ENCODE data around the gene ZMYM2. TPM values are rescaled to one million over a fixed set of nuclear protein-coding genes. Genes with fewer than 3 reads are reported as not detected.

ZMYM2 gene
- total and polyA plus RNA-seq, 10 of the 15 experiments (the other 5 are each of a cell fraction or from before 2014, with no cell fraction given) = 9.5 to 60.4 (median 34.6) TPM

DNA sequence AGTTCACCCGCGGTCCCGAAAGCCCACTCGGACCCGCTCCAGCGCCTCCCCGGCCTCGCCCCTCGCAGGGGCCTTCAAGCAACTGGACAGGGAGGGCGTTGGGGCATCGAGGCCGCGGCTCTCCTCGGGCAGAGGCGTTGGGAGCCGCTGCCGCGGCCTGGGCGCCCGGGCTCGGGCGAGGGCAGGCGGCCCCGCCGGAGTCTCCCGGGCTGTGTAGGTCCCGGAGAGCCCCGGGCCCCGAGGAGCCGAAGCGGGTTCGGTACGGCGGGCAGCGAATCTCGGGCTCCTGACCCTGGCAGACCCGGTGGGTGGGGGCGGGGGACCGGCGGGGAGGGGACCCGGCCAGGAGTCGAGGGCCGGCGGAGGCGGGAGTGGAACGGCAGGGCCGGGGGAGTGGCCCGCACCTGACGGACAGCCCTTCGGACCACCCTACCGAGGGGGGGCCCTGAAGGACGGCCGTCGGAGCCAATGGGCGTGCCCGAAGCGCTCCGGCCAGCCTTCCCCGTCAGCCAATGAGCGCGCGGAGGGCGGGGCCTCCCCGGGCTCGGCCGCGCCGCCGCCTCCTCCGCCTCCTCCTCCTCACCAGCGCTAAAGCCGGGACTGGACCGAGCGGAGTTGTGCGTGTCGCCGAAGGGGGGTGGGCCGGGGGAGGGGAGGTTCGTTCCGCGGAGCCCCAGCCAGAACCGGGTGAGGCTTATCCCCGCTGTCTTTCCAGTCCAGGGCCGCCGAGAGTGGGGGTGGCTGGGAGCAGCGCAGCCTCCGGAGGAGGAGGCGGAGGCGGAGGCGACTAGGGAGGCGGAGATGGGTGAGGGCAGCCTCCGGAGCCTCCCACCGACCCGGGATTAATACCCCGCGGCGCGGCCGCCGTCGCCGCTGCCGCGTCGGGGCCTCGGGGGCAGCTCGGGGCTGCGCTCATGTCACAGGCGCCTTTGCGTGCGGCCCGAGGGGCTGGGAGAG, at the start of gene ZMYM2 (continued):
- TF ChIP-seq BHLHE40 (IDR thresholded peaks at IDR 0.05; ENCODE audit: borderline replicate concordance in 1 of 2, low read depth in 2 of 2, low read length in 1 of 2) = peak in 1 of 2 experiments; percentile 7; a peak in 1 of 4 replicates
- TF ChIP-seq, protein P1, sequence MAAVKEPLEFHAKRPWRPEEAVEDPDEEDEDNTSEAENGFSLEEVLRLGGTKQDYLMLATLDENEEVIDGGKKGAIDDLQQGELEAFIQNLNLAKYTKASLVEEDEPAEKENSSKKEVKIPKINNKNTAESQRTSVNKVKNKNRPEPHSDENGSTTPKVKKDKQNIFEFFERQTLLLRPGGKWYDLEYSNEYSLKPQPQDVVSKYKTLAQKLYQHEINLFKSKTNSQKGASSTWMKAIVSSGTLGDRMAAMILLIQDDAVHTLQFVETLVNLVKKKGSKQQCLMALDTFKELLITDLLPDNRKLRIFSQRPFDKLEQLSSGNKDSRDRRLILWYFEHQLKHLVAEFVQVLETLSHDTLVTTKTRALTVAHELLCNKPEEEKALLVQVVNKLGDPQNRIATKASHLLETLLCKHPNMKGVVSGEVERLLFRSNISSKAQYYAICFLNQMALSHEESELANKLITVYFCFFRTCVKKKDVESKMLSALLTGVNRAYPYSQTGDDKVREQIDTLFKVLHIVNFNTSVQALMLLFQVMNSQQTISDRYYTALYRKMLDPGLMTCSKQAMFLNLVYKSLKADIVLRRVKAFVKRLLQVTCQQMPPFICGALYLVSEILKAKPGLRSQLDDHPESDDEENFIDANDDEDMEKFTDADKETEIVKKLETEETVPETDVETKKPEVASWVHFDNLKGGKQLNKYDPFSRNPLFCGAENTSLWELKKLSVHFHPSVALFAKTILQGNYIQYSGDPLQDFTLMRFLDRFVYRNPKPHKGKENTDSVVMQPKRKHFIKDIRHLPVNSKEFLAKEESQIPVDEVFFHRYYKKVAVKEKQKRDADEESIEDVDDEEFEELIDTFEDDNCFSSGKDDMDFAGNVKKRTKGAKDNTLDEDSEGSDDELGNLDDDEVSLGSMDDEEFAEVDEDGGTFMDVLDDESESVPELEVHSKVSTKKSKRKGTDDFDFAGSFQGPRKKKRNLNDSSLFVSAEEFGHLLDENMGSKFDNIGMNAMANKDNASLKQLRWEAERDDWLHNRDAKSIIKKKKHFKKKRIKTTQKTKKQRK (IDR thresholded peaks at IDR 0.05; ENCODE audit: low read depth, low read length) = peak; percentile 90
- no peak for TF ChIP-seq FOXM1 (IDR thresholded peaks at IDR 0.05; ENCODE audit: low read depth, low read length)
- TF ChIP-seq TAF1 (IDR thresholded peaks at IDR 0.05; ENCODE audit: borderline replicate concordance, low read depth, low read length) = 0 out of 2 replicates have a peak, but pooled peaks have one; percentile 4
- TF ChIP-seq, protein P2, sequence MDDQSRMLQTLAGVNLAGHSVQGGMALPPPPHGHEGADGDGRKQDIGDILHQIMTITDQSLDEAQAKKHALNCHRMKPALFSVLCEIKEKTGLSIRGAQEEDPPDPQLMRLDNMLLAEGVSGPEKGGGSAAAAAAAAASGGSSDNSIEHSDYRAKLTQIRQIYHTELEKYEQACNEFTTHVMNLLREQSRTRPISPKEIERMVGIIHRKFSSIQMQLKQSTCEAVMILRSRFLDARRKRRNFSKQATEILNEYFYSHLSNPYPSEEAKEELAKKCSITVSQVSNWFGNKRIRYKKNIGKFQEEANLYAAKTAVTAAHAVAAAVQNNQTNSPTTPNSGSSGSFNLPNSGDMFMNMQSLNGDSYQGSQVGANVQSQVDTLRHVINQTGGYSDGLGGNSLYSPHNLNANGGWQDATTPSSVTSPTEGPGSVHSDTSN (IDR thresholded peaks at IDR 0.05; ENCODE audit: insufficient replicate concordance, low read depth, low read length) = peak; percentile 99
- TF ChIP-seq, protein P3, sequence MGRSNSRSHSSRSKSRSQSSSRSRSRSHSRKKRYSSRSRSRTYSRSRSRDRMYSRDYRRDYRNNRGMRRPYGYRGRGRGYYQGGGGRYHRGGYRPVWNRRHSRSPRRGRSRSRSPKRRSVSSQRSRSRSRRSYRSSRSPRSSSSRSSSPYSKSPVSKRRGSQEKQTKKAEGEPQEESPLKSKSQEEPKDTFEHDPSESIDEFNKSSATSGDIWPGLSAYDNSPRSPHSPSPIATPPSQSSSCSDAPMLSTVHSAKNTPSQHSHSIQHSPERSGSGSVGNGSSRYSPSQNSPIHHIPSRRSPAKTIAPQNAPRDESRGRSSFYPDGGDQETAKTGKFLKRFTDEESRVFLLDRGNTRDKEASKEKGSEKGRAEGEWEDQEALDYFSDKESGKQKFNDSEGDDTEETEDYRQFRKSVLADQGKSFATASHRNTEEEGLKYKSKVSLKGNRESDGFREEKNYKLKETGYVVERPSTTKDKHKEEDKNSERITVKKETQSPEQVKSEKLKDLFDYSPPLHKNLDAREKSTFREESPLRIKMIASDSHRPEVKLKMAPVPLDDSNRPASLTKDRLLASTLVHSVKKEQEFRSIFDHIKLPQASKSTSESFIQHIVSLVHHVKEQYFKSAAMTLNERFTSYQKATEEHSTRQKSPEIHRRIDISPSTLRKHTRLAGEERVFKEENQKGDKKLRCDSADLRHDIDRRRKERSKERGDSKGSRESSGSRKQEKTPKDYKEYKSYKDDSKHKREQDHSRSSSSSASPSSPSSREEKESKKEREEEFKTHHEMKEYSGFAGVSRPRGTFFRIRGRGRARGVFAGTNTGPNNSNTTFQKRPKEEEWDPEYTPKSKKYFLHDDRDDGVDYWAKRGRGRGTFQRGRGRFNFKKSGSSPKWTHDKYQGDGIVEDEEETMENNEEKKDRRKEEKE (IDR thresholded peaks at IDR 0.05) = no peak
- no peak for TF ChIP-seq SPI1 (IDR thresholded peaks at IDR 0.05; ENCODE audit: borderline replicate concordance, insufficient read depth, low read depth, low read length)
- TF ChIP-seq SP1 (IDR thresholded peaks at IDR 0.05; ENCODE audit: low read depth, low read length) = peak; percentile 100
- peak; percentile 85 for TF ChIP-seq FOS (IDR thresholded peaks at IDR 0.05; ENCODE audit: borderline replicate concordance, extremely low read depth, insufficient read length)
- TF ChIP-seq MYC (IDR thresholded peaks at IDR 0.05; ENCODE audit: insufficient read depth, insufficient read length, insufficient replicate concordance, low read length, severe bottlenecking) = peak; percentile 36
- peak; percentile 80 for TF ChIP-seq NR2F1 (conservative IDR thresholded peaks at IDR 0.05)
- no peak for TF ChIP-seq KLF5 (IDR thresholded peaks at IDR 0.05; ENCODE audit: partially characterized antibody)
- TF ChIP-seq NFYB (IDR thresholded peaks at IDR 0.05; ENCODE audit: insufficient read depth, low read depth, low read length) = peak; percentile 98
- TF ChIP-seq ZSCAN29 (IDR thresholded peaks at IDR 0.05) = no peak
- TF ChIP-seq ZBED1 (IDR thresholded peaks at IDR 0.05; ENCODE audit: borderline replicate concordance) = no peak
- peak; percentile 51; the same call in 1 of the 2 replicates for TF ChIP-seq BACH1 (IDR thresholded peaks at IDR 0.05; ENCODE audit: borderline replicate concordance)
- peak in 1 of 2 experiments; percentile 68; a peak in 1 of 3 replicates for TF ChIP-seq EGR1 (IDR thresholded peaks at IDR 0.05; ENCODE audit: borderline replicate concordance in 1 of 2, low read depth in 2 of 2, low read length in 2 of 2)
- no peak for TF ChIP-seq HDGF (IDR thresholded peaks at IDR 0.05)
